HCT116 (cell line): ENCODE data around the gene GTF3C2.
"Not testable (repeated sequence)": the region's sequence is repeated elsewhere in the genome, so short reads cannot be mapped to it uniquely, and the experiment has no call there.

ENCODE experiments used
- POLR2AphosphoS5 ChIP-seq: IDR thresholded peaks from 2 replicates; pipeline ENCODE4 v1.6.1; 2011; ENCODE audit warnings: mild to moderate bottlenecking, low read depth, low read length, moderate library complexity
- ZNF274 ChIP-seq: fragments of 200-500 bp; sonication (Bioruptor generic); IDR thresholded peaks from 2 replicates; pipeline ENCODE4 v1.6.1; 2014; ENCODE audit warnings: mild to moderate bottlenecking, low read depth, low read length, inconsistent platforms
- TF ChIP-seq, protein P1 (sequence below), 3 experiments: fragments of 200-600 bp in 1 of 3; sonication (generic) in 1 of 3; IDR thresholded peaks in 2 of 3; conservative IDR thresholded peaks in 1 of 3; 2 replicates each; pipeline ENCODE4 v1.5.1; 2012 to 2017; ENCODE audit warnings: low read depth in 2 of 3, low read length in 2 of 3, antibody characterized with exemption in 1 of 3, borderline replicate concordance in 1 of 3, control low read depth in 1 of 3, mild to moderate bottlenecking in 1 of 3, mixed read lengths in 1 of 3, mixed run types in 1 of 3, moderate library complexity in 1 of 3; ENCODE audit not compliant: insufficient read depth in 1 of 3

DNA sequence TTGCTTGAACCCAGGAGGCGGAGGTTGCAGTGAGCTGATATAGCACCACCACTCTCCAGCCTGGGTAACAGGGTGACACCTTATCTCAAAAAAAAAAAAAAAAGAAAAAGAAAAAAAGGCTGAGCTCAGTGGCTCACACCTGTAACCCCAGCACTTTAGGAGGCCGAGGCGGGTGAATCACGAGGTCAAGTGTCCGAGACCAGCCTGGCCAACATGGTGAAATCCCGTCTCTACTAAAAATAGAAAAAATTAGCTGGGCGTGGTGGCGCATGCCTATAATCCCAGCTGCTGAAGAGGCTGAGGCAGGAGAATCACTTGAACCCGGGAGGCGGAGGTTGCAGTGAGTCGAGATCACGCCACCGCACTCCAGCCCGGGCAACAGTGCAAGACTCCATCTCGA is 36.7 kb downstream of the GTF3C2 start:
- TF ChIP-seq, protein P1, sequence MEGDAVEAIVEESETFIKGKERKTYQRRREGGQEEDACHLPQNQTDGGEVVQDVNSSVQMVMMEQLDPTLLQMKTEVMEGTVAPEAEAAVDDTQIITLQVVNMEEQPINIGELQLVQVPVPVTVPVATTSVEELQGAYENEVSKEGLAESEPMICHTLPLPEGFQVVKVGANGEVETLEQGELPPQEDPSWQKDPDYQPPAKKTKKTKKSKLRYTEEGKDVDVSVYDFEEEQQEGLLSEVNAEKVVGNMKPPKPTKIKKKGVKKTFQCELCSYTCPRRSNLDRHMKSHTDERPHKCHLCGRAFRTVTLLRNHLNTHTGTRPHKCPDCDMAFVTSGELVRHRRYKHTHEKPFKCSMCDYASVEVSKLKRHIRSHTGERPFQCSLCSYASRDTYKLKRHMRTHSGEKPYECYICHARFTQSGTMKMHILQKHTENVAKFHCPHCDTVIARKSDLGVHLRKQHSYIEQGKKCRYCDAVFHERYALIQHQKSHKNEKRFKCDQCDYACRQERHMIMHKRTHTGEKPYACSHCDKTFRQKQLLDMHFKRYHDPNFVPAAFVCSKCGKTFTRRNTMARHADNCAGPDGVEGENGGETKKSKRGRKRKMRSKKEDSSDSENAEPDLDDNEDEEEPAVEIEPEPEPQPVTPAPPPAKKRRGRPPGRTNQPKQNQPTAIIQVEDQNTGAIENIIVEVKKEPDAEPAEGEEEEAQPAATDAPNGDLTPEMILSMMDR (IDR thresholded peaks at IDR 0.05 in 2 of 3, conservative IDR thresholded peaks at IDR 0.05 in 1 of 3; ENCODE audit: borderline replicate concordance in 1 of 3, insufficient read depth in 1 of 3, low read depth in 2 of 3, low read length in 2 of 3), result not testable (repeated sequence)
- TF ChIP-seq ZNF274, POLR2AphosphoS5: not testable (repeated sequence)
